Activated naive CD4-positive, alpha-beta T cell treated with anti-CD3 and anti-CD28 coated beads, Interleukin-2, amount 50 U/mL, for 24 hours (primary cell): ENCODE data around the gene LACRT.
"Not testable (repeated sequence)": the region's sequence is repeated elsewhere in the genome, so short reads cannot be mapped to it uniquely, and the experiment has no call there.

Experiments used
- H3K27ac Mint-ChIP-seq: one replicate; pipeline ENCODE4 v1.8.0; 2021; ENCODE audit warnings: mild to moderate bottlenecking, mixed read lengths
- H3K27me3 Mint-ChIP-seq: one replicate; pipeline ENCODE4 v1.8.0; 2021; ENCODE audit warnings: mixed read lengths
- H3K36me3 Mint-ChIP-seq: one replicate; pipeline ENCODE4 v1.8.0; 2021; ENCODE audit warnings: mixed read lengths
- H3K4me1 Mint-ChIP-seq: one replicate; pipeline ENCODE4 v1.8.0; 2021; ENCODE audit warnings: mixed read lengths
- H3K4me3 Mint-ChIP-seq: one replicate; pipeline ENCODE4 v1.8.0; 2021; ENCODE audit warnings: mild to moderate bottlenecking, mixed read lengths
- H3K9me3 Mint-ChIP-seq: one replicate; pipeline ENCODE4 v1.8.0; 2021; ENCODE audit warnings: mixed read lengths

The LACRT gene

GRCh38 chr12:54634795-54635194 lies at the start of gene LACRT:
Gene LACRT (minus strand): TSS chr12:54634895. CDS start chr12:54634841, 54 bp downstream.
- peaks cover 10% of the 10 kb centered on the region for H3K27me3 Mint-ChIP-seq
- H3K36me3 Mint-ChIP-seq, result no peaks in the 10 kb centered on the region
- H3K9me3 Mint-ChIP-seq, result no peaks in the 10 kb centered on the region
- H3K27ac Mint-ChIP-seq, result no peak within 1 kb of the TSS
- H3K4me1 Mint-ChIP-seq, result no peaks in the 10 kb centered on the region
- no peak within 1 kb of the TSS for H3K4me3 Mint-ChIP-seq

- H3K4me1 Mint-ChIP-seq, result no peaks in the 10 kb centered on the region
- no peak overlapping the region for H3K4me3 Mint-ChIP-seq
- H3K27me3 Mint-ChIP-seq, result peaks cover 43% of the 10 kb centered on the region
- H3K27ac Mint-ChIP-seq, result no peak overlapping the region
- peaks cover 2% of the 10 kb centered on the region for H3K36me3 Mint-ChIP-seq
- no peaks in the 10 kb centered on the region for H3K9me3 Mint-ChIP-seq
These were observed 48.7 kb upstream of the LACRT start for GRCh38 chr12:54683398-54683797.

GRCh38 chr12:54682674-54683073 lies 48.0 kb upstream of the LACRT start:
- no peak overlapping the region for H3K27ac Mint-ChIP-seq
- no peaks in the 10 kb centered on the region for H3K9me3 Mint-ChIP-seq
- no peak overlapping the region for H3K4me3 Mint-ChIP-seq
- H3K4me1 Mint-ChIP-seq, result no peaks in the 10 kb centered on the region
- peaks cover 2% of the 10 kb centered on the region for H3K36me3 Mint-ChIP-seq
- peaks cover 37% of the 10 kb centered on the region for H3K27me3 Mint-ChIP-seq

GRCh38 chr12:54680374-54680773 lies 45.7 kb upstream of the LACRT start:
- H3K4me1 Mint-ChIP-seq, result no peaks in the 10 kb centered on the region
- peaks cover 34% of the 10 kb centered on the region for H3K27me3 Mint-ChIP-seq
- H3K36me3 Mint-ChIP-seq, result no peaks in the 10 kb centered on the region
- no peak overlapping the region for H3K27ac Mint-ChIP-seq
- H3K4me3 Mint-ChIP-seq, result no peak overlapping the region
- H3K9me3 Mint-ChIP-seq, result no peaks in the 10 kb centered on the region

GRCh38 chr12:54678131-54678530 lies 43.4 kb upstream of the LACRT start:
- no peaks in the 10 kb centered on the region for H3K9me3 Mint-ChIP-seq
- H3K27me3 Mint-ChIP-seq, result peaks cover 22% of the 10 kb centered on the region
- no peaks in the 10 kb centered on the region for H3K4me1 Mint-ChIP-seq
- H3K36me3 Mint-ChIP-seq, result no peaks in the 10 kb centered on the region
- H3K4me3 Mint-ChIP-seq, result no peak overlapping the region
- no peak overlapping the region for H3K27ac Mint-ChIP-seq

GRCh38 chr12:54667945-54668344 lies 33.2 kb upstream of the LACRT start:
- H3K4me3 Mint-ChIP-seq, result no peak overlapping the region
- no peaks in the 10 kb centered on the region for H3K36me3 Mint-ChIP-seq
- H3K27ac Mint-ChIP-seq, result no peak overlapping the region
- no peaks in the 10 kb centered on the region for H3K9me3 Mint-ChIP-seq
- no peaks in the 10 kb centered on the region for H3K4me1 Mint-ChIP-seq
- peaks cover 17% of the 10 kb centered on the region for H3K27me3 Mint-ChIP-seq

- Mint-ChIP-seq H3K36me3 (no peaks in the 10 kb centered on the region), H3K9me3 (no peaks in the 10 kb centered on the region), H3K4me1 (no peaks in the 10 kb centered on the region), H3K27ac (no peak overlapping the region), H3K27me3 (peaks cover 11% of the 10 kb centered on the region), H3K4me3 (no peak overlapping the region)
These were observed 31.3 kb upstream of the LACRT start for GRCh38 chr12:54666008-54666407.

GRCh38 chr12:54665022-54665635 lies 30.4 kb upstream of the LACRT start:
- not testable (repeated sequence) for H3K36me3 Mint-ChIP-seq, H3K27me3 Mint-ChIP-seq, H3K4me3 Mint-ChIP-seq, H3K9me3 Mint-ChIP-seq, H3K4me1 Mint-ChIP-seq, H3K27ac Mint-ChIP-seq

GRCh38 chr12:54663603-54664002 lies 28.9 kb upstream of the LACRT start:
- H3K27ac Mint-ChIP-seq, result no peak overlapping the region
- H3K27me3 Mint-ChIP-seq, result peaks cover 2% of the 10 kb centered on the region
- H3K4me3 Mint-ChIP-seq, result no peak overlapping the region
- H3K4me1 Mint-ChIP-seq, result no peaks in the 10 kb centered on the region
- no peaks in the 10 kb centered on the region for H3K9me3 Mint-ChIP-seq
- H3K36me3 Mint-ChIP-seq, result no peaks in the 10 kb centered on the region

GRCh38 chr12:54662026-54662425 lies 27.3 kb upstream of the LACRT start:
- peaks cover 5% of the 10 kb centered on the region for H3K27me3 Mint-ChIP-seq
- no peaks in the 10 kb centered on the region for H3K9me3 Mint-ChIP-seq
- no peak overlapping the region for H3K27ac Mint-ChIP-seq
- H3K36me3 Mint-ChIP-seq, result no peaks in the 10 kb centered on the region
- no peak overlapping the region for H3K4me3 Mint-ChIP-seq
- no peaks in the 10 kb centered on the region for H3K4me1 Mint-ChIP-seq

GRCh38 chr12:54661048-54661447 lies 26.4 kb upstream of the LACRT start:
- no peak overlapping the region for H3K27ac Mint-ChIP-seq
- H3K9me3 Mint-ChIP-seq, result no peaks in the 10 kb centered on the region
- H3K36me3 Mint-ChIP-seq, result no peaks in the 10 kb centered on the region
- H3K4me1 Mint-ChIP-seq, result no peaks in the 10 kb centered on the region
- H3K27me3 Mint-ChIP-seq, result peaks cover 8% of the 10 kb centered on the region
- H3K4me3 Mint-ChIP-seq, result no peak overlapping the region

- no peak overlapping the region for H3K4me3 Mint-ChIP-seq
- no peak overlapping the region for H3K27ac Mint-ChIP-seq
- no peaks in the 10 kb centered on the region for H3K9me3 Mint-ChIP-seq
- H3K4me1 Mint-ChIP-seq, result no peaks in the 10 kb centered on the region
- H3K27me3 Mint-ChIP-seq, result peaks cover 10% of the 10 kb centered on the region
- H3K36me3 Mint-ChIP-seq, result no peaks in the 10 kb centered on the region
These were observed 25.7 kb upstream of the LACRT start for GRCh38 chr12:54660320-54660962.

GRCh38 chr12:54658306-54659264 lies 23.9 kb upstream of the LACRT start:
- H3K27ac Mint-ChIP-seq, result peak overlapping the region; percentile 25
- peaks cover 10% of the 10 kb centered on the region for H3K27me3 Mint-ChIP-seq
- no peak overlapping the region for H3K4me3 Mint-ChIP-seq
- no peaks in the 10 kb centered on the region for H3K4me1 Mint-ChIP-seq
- H3K36me3 Mint-ChIP-seq, result no peaks in the 10 kb centered on the region
- H3K9me3 Mint-ChIP-seq, result no peaks in the 10 kb centered on the region

GRCh38 chr12:54657105-54657607 lies 22.5 kb upstream of the LACRT start:
- no peak overlapping the region for H3K4me3 Mint-ChIP-seq
- no peaks in the 10 kb centered on the region for H3K9me3 Mint-ChIP-seq

GRCh38 chr12:54654926-54655325 lies 20.2 kb upstream of the LACRT start:
- Mint-ChIP-seq H3K27me3 (peaks cover 15% of the 10 kb centered on the region), H3K27ac (no peak overlapping the region), H3K9me3 (no peaks in the 10 kb centered on the region), H3K4me3 (no peak overlapping the region), H3K4me1 (no peaks in the 10 kb centered on the region), H3K36me3 (no peaks in the 10 kb centered on the region)

More at GRCh38 chr12:54657105-54657607, 22.5 kb upstream of the LACRT start:
- H3K27ac Mint-ChIP-seq, result no peak overlapping the region
- H3K4me1 Mint-ChIP-seq, result no peaks in the 10 kb centered on the region
- peaks cover 15% of the 10 kb centered on the region for H3K27me3 Mint-ChIP-seq
- no peaks in the 10 kb centered on the region for H3K36me3 Mint-ChIP-seq

GRCh38 chr12:54653025-54653424 lies 18.3 kb upstream of the LACRT start:
- H3K27me3 Mint-ChIP-seq, result peaks cover 12% of the 10 kb centered on the region
- no peak overlapping the region for H3K27ac Mint-ChIP-seq
- no peaks in the 10 kb centered on the region for H3K36me3 Mint-ChIP-seq
- no peaks in the 10 kb centered on the region for H3K9me3 Mint-ChIP-seq
- no peaks in the 10 kb centered on the region for H3K4me1 Mint-ChIP-seq
- H3K4me3 Mint-ChIP-seq, result no peak overlapping the region
